HepG2 (cell line): ENCODE data around the gene TTLL10. TPM values are rescaled to one million over a fixed set of nuclear protein-coding genes. Genes with fewer than 3 reads are reported as not detected.
A peak's percentile ranks its signal among the peaks of the same experiment; 100 is the strongest.

Experiments used
- ATAC-seq: fragments of 200-7000 bp; cut with Tn5 transposase; 3 replicates; pipeline ENCODE4 v1.9.1; 2020; ENCODE audit warnings: mild to moderate bottlenecking, moderate library complexity
- BruUV-seq: library from RNA; stranded (reverse); fragments of 400-500 nt; replicated peaks from 2 replicates; lab custom pipeline; 2021; lab: Mats Ljungman, UMichigan
- CTCF ChIA-PET: fragments of 300-600 bp; formaldehyde crosslinking; extraction: SDS; loops from one replicate; lab custom pipeline; 2021; ENCODE audit warnings: low total read pairs, inconsistent platforms, low intra/inter-chr PET ratio; lab: Yijun Ruan, JAX
- POLR2A ChIA-PET: fragments of 350-600 bp; sonication (Branson Sonifier 250); formaldehyde crosslinking; loops from one replicate; lab custom pipeline; 2020; ENCODE audit warnings: antibody characterized with exemption, inconsistent platforms; lab: Yijun Ruan, JAX
- DNase-seq: peaks from one replicate; pipeline ENCODE4 v3.0.0-alpha.2; 2015; ENCODE audit warnings: low spot score
- FAIRE-seq: peaks from 3 replicates; lab custom pipeline; 2011; peaks lifted over from hg19 to GRCh38; lab: Jason Lieb, UNC
- H2AFZ ChIP-seq: one replicate; pipeline ENCODE4 v1.6.1; 2011; ENCODE audit warnings: low read length, inconsistent platforms
- H3K27ac ChIP-seq: fragments of 300-600 bp; 3 replicates; pipeline ENCODE4 v1.8.0; 2011; ENCODE audit warnings: mixed run types, mild to moderate bottlenecking, mixed read lengths, low read length, inconsistent platforms; ENCODE audit not compliant: insufficient read depth; ENCODE audit errors: extremely low read length
- H3K27me3 ChIP-seq, 2 experiments: fragments of 200-600 bp in 1 of 2; 2 replicates in 1 of 2; 3 replicates in 1 of 2; pipeline versions ENCODE4 v1.6.0 to v1.8.0; 2011; ENCODE audit warnings: low read length in 2 of 2, mild to moderate bottlenecking in 2 of 2, moderate library complexity in 2 of 2, inconsistent platforms in 1 of 2; ENCODE audit not compliant: insufficient read depth in 2 of 2, control insufficient read depth in 1 of 2
- H3K36me3 ChIP-seq, 2 experiments: fragments of 200-600 bp in 1 of 2; replicated peaks in 1 of 2; 2 replicates in 1 of 2; 3 replicates in 1 of 2; pipeline versions ENCODE4 v1.5.1 to v1.8.0; 2011; ENCODE audit warnings: low read length in 2 of 2, inconsistent platforms in 1 of 2; ENCODE audit not compliant: insufficient read depth in 2 of 2, control insufficient read depth in 1 of 2
- H3K4me1 ChIP-seq: 2 replicates; pipeline ENCODE4 v1.5.1; 2012; ENCODE audit warnings: low read length, inconsistent platforms; ENCODE audit not compliant: insufficient read depth
- H3K4me2 ChIP-seq: 2 replicates; pipeline ENCODE4 v1.6.0; 2011; ENCODE audit warnings: low read depth, low read length, inconsistent platforms
- H3K4me3 ChIP-seq, 3 experiments: fragments of 200-600 bp in 1 of 3; sonication (generic), shearing (Covaris generic) in 1 of 3; replicated peaks in 1 of 3; 2 replicates each; pipeline ENCODE4 v1.5.1; 2011 to 2016; ENCODE audit warnings: low read length in 3 of 3, inconsistent platforms in 2 of 3, low read depth in 2 of 3, mild to moderate bottlenecking in 2 of 3, control low read depth in 1 of 3, mixed read lengths in 1 of 3; ENCODE audit not compliant: insufficient read depth in 1 of 3
- H3K79me2 ChIP-seq: one replicate; pipeline ENCODE4 v1.6.1; 2011; ENCODE audit warnings: low read length, inconsistent platforms; ENCODE audit not compliant: insufficient read depth
- H3K9ac ChIP-seq: 2 replicates; pipeline ENCODE4 v1.6.0; 2011; ENCODE audit warnings: mild to moderate bottlenecking, low read depth, low read length, inconsistent platforms; ENCODE audit not compliant: insufficient read depth
- H3K9me3 ChIP-seq: 2 replicates; pipeline ENCODE4 v1.5.1; 2012; ENCODE audit warnings: mild to moderate bottlenecking, low read length
- H4K20me1 ChIP-seq: 2 replicates; pipeline ENCODE4 v1.6.0; 2011; ENCODE audit warnings: inconsistent platforms, mild to moderate bottlenecking, low read length, moderate library complexity; ENCODE audit not compliant: insufficient read depth
- AHR ChIP-seq: IDR thresholded peaks from 2 replicates; pipeline ENCODE4 v1.6.1; 2018; ENCODE audit warnings: missing genetic modification reagents, missing compliant biosample characterization
- DMTF1 ChIP-seq: sonication (generic); formaldehyde crosslinking; IDR thresholded peaks from 2 replicates; pipeline ENCODE4 v1.4.0; 2020; ENCODE audit warnings: mild to moderate bottlenecking, missing genetic modification reagents
- SSRP1 ChIP-seq: IDR thresholded peaks from 2 replicates; pipeline ENCODE4 v1.6.1; 2016; ENCODE audit warnings: control low read depth
- ZC3H13 ChIP-seq: sonication (generic); formaldehyde crosslinking; IDR thresholded peaks from 2 replicates; pipeline ENCODE4 v1.8.1; 2023; ENCODE audit warnings: mild to moderate bottlenecking, missing genetic modification reagents, moderate library complexity
- ZFX ChIP-seq: sonication (generic); formaldehyde crosslinking; IDR thresholded peaks from 2 replicates; pipeline ENCODE4 v1.4.0; 2020; ENCODE audit warnings: mild to moderate bottlenecking, low read depth, missing genetic modification reagents, moderate library complexity
- ZNF781 ChIP-seq: sonication (generic); formaldehyde crosslinking; IDR thresholded peaks from 2 replicates; pipeline ENCODE4 v1.5.1; 2020; ENCODE audit warnings: borderline replicate concordance, mild to moderate bottlenecking, missing genetic modification reagents; ENCODE audit errors: not compliant biosample characterization
- ZNF883 ChIP-seq: sonication (generic); formaldehyde crosslinking; IDR thresholded peaks from 2 replicates; pipeline ENCODE4 v1.5.1; 2020; ENCODE audit warnings: mild to moderate bottlenecking, missing genetic modification reagents; ENCODE audit errors: not compliant biosample characterization
- WGBS: methylation state at CpG from one replicate; pipeline ENCODE4 v1.1.6; 2017; ENCODE audit warnings: low lambda C conversion rate; 5-methylcytosine and 5-hydroxymethylcytosine counted together
- in situ Hi-C: cut with HindIII; loops from 2 replicates; pipeline ENCODE4 v1.10.0; 2017; ENCODE audit warnings: low pct_unique_long_range_greater_than_20kb; ENCODE audit not compliant: extremely low pct_ligation_motif_present
- intact Hi-C: fragments of 100-400 bp; cut with micrococcal nuclease; formaldehyde crosslinking; loops from one replicate; pipeline ENCODE4 v1.10.0; 2022; ENCODE audit not compliant: unreplicated experiment
- microRNA counts: library from miRNA; unstranded; fragments of <30 nt; microRNA quantifications from one replicate; lab custom pipeline; 2015
- microRNA-seq: library from miRNA; unstranded; fragments of <30 nt; microRNA quantifications from one replicate; pipeline ENCODE4, GENCODE V29; 2020
- polyA plus RNA-seq, 8 experiments: library from polyadenylated mRNA; depleted of rRNA in 3 of 8; stranded (reverse) in 7 of 8; unstranded in 1 of 8; fragments of >200 nt; fragmentation: Illumina TruSeq in 4 of 8; extraction: Trizol in 4 of 8; gene quantifications; 2 replicates each; pipeline versions ENCODE4 v1.2.1 to v1.2.3, GENCODE V29; 2011 to 2016; ENCODE audit warnings: low read depth in 4 of 8, missing spikeins in 1 of 8, mixed read lengths in 1 of 8; ENCODE audit not compliant: insufficient read depth in 1 of 8
- small RNA-seq, 3 experiments: library from RNA; depleted of rRNA; stranded (forward); fragments of <200 nt; gene quantifications; one replicate each; pipeline ENCODE3, GENCODE V24; 2012; ENCODE audit warnings: low read depth in 2 of 3, low replicate concordance in 1 of 3; ENCODE audit not compliant: insufficient read length in 3 of 3, insufficient read depth in 2 of 3
- total RNA-seq, 5 experiments: library from RNA; depleted of rRNA; stranded (reverse); fragments of >200 nt; fragmentation: Illumina TruSeq; extraction: Trizol; gene quantifications; 2 replicates each; pipeline ENCODE4 v1.2.3, GENCODE V29; 2016; ENCODE audit warnings: low read depth in 1 of 5

Gene TTLL10
- total and polyA plus RNA-seq, 2 of the 13 experiments (the other 11 are each of a cell fraction or from before 2014, with no cell fraction given): not detected

GRCh38 chr1:1247341-1247913 is 73.7 kb downstream of the TTLL10 start:
- ATAC-seq (peak; percentile 15), DNase-seq (no peak), FAIRE-seq (no peak)
- Histone ChIP-seq H3K4me2 (no peak overlapping the region), H2AFZ (no peak overlapping the region), H3K9ac (no peak overlapping the region), H3K79me2 (no peaks in the 10 kb centered on the region), H3K36me3 (no peaks in the 10 kb centered on the region), H3K9me3 (no peaks in the 10 kb centered on the region), H3K4me3 (no peak overlapping the region), H3K4me1 (peaks cover 8% of the 10 kb centered on the region), H3K27me3 (no peaks in the 10 kb centered on the region), H4K20me1 (no peaks in the 10 kb centered on the region), H3K27ac (no peak overlapping the region)
- TF ChIP-seq AHR: no peak
- peak; percentile 11 for TF ChIP-seq ZNF883 (CRISPR knock-in tag)
- 0 out of 2 replicates have a peak, but pooled peaks have one; percentile 1 for TF ChIP-seq ZC3H13 (CRISPR knock-in tag)
- no peak for TF ChIP-seq SSRP1 (CRISPR knock-in tag)
- TF ChIP-seq ZFX: 0 out of 2 replicates have a peak, but pooled peaks have one; percentile 22
- no peak for TF ChIP-seq DMTF1 (CRISPR knock-in tag)
- TF ChIP-seq ZNF781 (CRISPR knock-in tag): no peak
- intact Hi-C loops: no loop called here
- no TSS peak for BruUV-seq
- in situ Hi-C loops: no loop called here
- ChIA-PET CTCF (no interaction called here), POLR2A (no interaction called here)
- WGBS: 40% methylated on average over 1 of the region's 25 CpGs

MicroRNA genes within 50 kb of the gene (microRNA counts, 767-probe panel; counts per million panel counts)
- not detected for microRNA hsa-miR-200a-3p (lab: Ali Mortazavi, UCI)
- not detected for microRNA hsa-miR-200b-3p (lab: Ali Mortazavi, UCI)
- microRNA hsa-miR-429 (lab: Ali Mortazavi, UCI): not detected

Small RNAs within 50 kb of the gene (microRNA-seq; reads per million reads assigned to microRNA genes)
- 394 reads per million, percentile 83 among the genes with 10 or more reads in this experiment for gene MIR200A
- 4,310 reads per million, percentile 97 among the genes with 10 or more reads in this experiment for gene MIR200B
- 968 reads per million, percentile 88 among the genes with 10 or more reads in this experiment for gene MIR429

Small RNAs within 50 kb of the gene (small RNA-seq; reads per million reads assigned to genes)
- gene MIR200A (4.8 to 1,192 (median 474) reads per million in 3 experiments), gene MIR200B (5.4 to 567 (median 112) reads per million in 3 experiments), gene MIR429 (0.81 to 238 (median 109) reads per million in 3 experiments)

Other genes with a start within 250 kb of the TTLL10 start
- 0.11 TPM in 1 of 2 replicates, not detected in the other for gene SAMD11, start 250.0 kb upstream of the TTLL10 start, total RNA-seq (2016; rRNA removed; fragmentation: Illumina TruSeq; extraction: Trizol)
- gene SAMD11, start 250.0 kb upstream of the TTLL10 start, polyA plus RNA-seq (2011; rRNA removed): 0.09 TPM in 1 of 2 replicates, not detected in the other
- gene NOC2L, start 214.6 kb upstream of the TTLL10 start, total RNA-seq (2016; rRNA removed; fragmentation: Illumina TruSeq; extraction: Trizol): 91.6 and 103 TPM in 2 replicates
- 32.0 and 40.5 TPM in 2 replicates for gene NOC2L, start 214.6 kb upstream of the TTLL10 start, polyA plus RNA-seq (2011; rRNA removed)
- gene KLHL17, start 213.3 kb upstream of the TTLL10 start, total RNA-seq (2016; rRNA removed; fragmentation: Illumina TruSeq; extraction: Trizol): 2.8 and 9.3 TPM in 2 replicates
- gene KLHL17, start 213.3 kb upstream of the TTLL10 start, polyA plus RNA-seq (2011; rRNA removed): 24.7 and 31.4 TPM in 2 replicates
- 0.21 and 0.42 TPM in 2 replicates for gene PLEKHN1, start 207.4 kb upstream of the TTLL10 start, total RNA-seq (2016; rRNA removed; fragmentation: Illumina TruSeq; extraction: Trizol)
- gene PLEKHN1, start 207.4 kb upstream of the TTLL10 start, polyA plus RNA-seq (2011; rRNA removed): 0.58 and 0.59 TPM in 2 replicates
- 0.04 TPM in 1 of 2 replicates, not detected in the other for gene PERM1, start 191.8 kb upstream of the TTLL10 start, total RNA-seq (2016; rRNA removed; fragmentation: Illumina TruSeq; extraction: Trizol)
- gene PERM1, start 191.8 kb upstream of the TTLL10 start, polyA plus RNA-seq (2011; rRNA removed): 0.29 and 0.38 TPM in 2 replicates
- 4.4 and 8.8 TPM in 2 replicates for gene HES4, start 173.8 kb upstream of the TTLL10 start, total RNA-seq (2016; rRNA removed; fragmentation: Illumina TruSeq; extraction: Trizol)
- gene HES4, start 173.8 kb upstream of the TTLL10 start, polyA plus RNA-seq (2011; rRNA removed): 10.6 and 17.6 TPM in 2 replicates
- gene ISG15, start 160.4 kb upstream of the TTLL10 start, total RNA-seq (2016; rRNA removed; fragmentation: Illumina TruSeq; extraction: Trizol): 54.9 and 68.4 TPM in 2 replicates
- gene ISG15, start 160.4 kb upstream of the TTLL10 start, polyA plus RNA-seq (2011; rRNA removed): 42.1 and 63.7 TPM in 2 replicates
- gene AGRN, start 153.8 kb upstream of the TTLL10 start, total RNA-seq (2016; rRNA removed; fragmentation: Illumina TruSeq; extraction: Trizol): 7.3 and 29.8 TPM in 2 replicates
- 65.2 and 82.7 TPM in 2 replicates for gene AGRN, start 153.8 kb upstream of the TTLL10 start, polyA plus RNA-seq (2011; rRNA removed)
- not detected in 2 replicates for gene RNF223, start 99.6 kb upstream of the TTLL10 start, total RNA-seq (2016; rRNA removed; fragmentation: Illumina TruSeq; extraction: Trizol)
- 0.03 and 0.05 TPM in 2 replicates for gene RNF223, start 99.6 kb upstream of the TTLL10 start, polyA plus RNA-seq (2011; rRNA removed)
- 3.8 and 6.7 TPM in 2 replicates for gene C1orf159, start 57.8 kb upstream of the TTLL10 start, total RNA-seq (2016; rRNA removed; fragmentation: Illumina TruSeq; extraction: Trizol)
- 3.8 and 4.2 TPM in 2 replicates for gene C1orf159, start 57.8 kb upstream of the TTLL10 start, polyA plus RNA-seq (2011; rRNA removed)
- not detected in 2 replicates for gene TNFRSF18, start 32.7 kb downstream of the TTLL10 start, total RNA-seq (2016; rRNA removed; fragmentation: Illumina TruSeq; extraction: Trizol)
- gene TNFRSF18, start 32.7 kb downstream of the TTLL10 start, polyA plus RNA-seq (2011; rRNA removed): not detected in 2 replicates
- not detected in 2 replicates for gene TNFRSF4, start 40.3 kb downstream of the TTLL10 start, total RNA-seq (2016; rRNA removed; fragmentation: Illumina TruSeq; extraction: Trizol)
- gene TNFRSF4, start 40.3 kb downstream of the TTLL10 start, polyA plus RNA-seq (2011; rRNA removed): 0.21 TPM in 1 of 2 replicates, not detected in the other
- gene SDF4, start 58.1 kb downstream of the TTLL10 start, total RNA-seq (2016; rRNA removed; fragmentation: Illumina TruSeq; extraction: Trizol): 45.3 and 107 TPM in 2 replicates
- 80.8 and 99.6 TPM in 2 replicates for gene SDF4, start 58.1 kb downstream of the TTLL10 start, polyA plus RNA-seq (2011; rRNA removed)
- gene B3GALT6, start 58.4 kb downstream of the TTLL10 start, total RNA-seq (2016; rRNA removed; fragmentation: Illumina TruSeq; extraction: Trizol): 9.2 and 14.2 TPM in 2 replicates
- 3.9 and 5.8 TPM in 2 replicates for gene B3GALT6, start 58.4 kb downstream of the TTLL10 start, polyA plus RNA-seq (2011; rRNA removed)
- gene C1QTNF12, start 72.8 kb downstream of the TTLL10 start, total RNA-seq (2016; rRNA removed; fragmentation: Illumina TruSeq; extraction: Trizol): 0.29 and 0.64 TPM in 2 replicates
- 0.18 and 0.29 TPM in 2 replicates for gene C1QTNF12, start 72.8 kb downstream of the TTLL10 start, polyA plus RNA-seq (2011; rRNA removed)
- gene UBE2J2, start 100.0 kb downstream of the TTLL10 start, total RNA-seq (2016; rRNA removed; fragmentation: Illumina TruSeq; extraction: Trizol): 22.1 and 29.4 TPM in 2 replicates
- gene UBE2J2, start 100.0 kb downstream of the TTLL10 start, polyA plus RNA-seq (2011; rRNA removed): 25.4 and 28.8 TPM in 2 replicates
- gene SCNN1D, start 106.6 kb downstream of the TTLL10 start, total RNA-seq (2016; rRNA removed; fragmentation: Illumina TruSeq; extraction: Trizol): 0.93 and 2.6 TPM in 2 replicates
- 2.3 and 4.7 TPM in 2 replicates for gene SCNN1D, start 106.6 kb downstream of the TTLL10 start, polyA plus RNA-seq (2011; rRNA removed)
- 16.4 and 29.4 TPM in 2 replicates for gene ACAP3, start 134.1 kb downstream of the TTLL10 start, total RNA-seq (2016; rRNA removed; fragmentation: Illumina TruSeq; extraction: Trizol)
- 50.8 and 56.3 TPM in 2 replicates for gene ACAP3, start 134.1 kb downstream of the TTLL10 start, polyA plus RNA-seq (2011; rRNA removed)
- gene PUSL1, start 134.7 kb downstream of the TTLL10 start, total RNA-seq (2016; rRNA removed; fragmentation: Illumina TruSeq; extraction: Trizol): 21.7 and 22.2 TPM in 2 replicates
- gene PUSL1, start 134.7 kb downstream of the TTLL10 start, polyA plus RNA-seq (2011; rRNA removed): 8.3 and 9.8 TPM in 2 replicates
- gene INTS11, start 150.8 kb downstream of the TTLL10 start, total RNA-seq (2016; rRNA removed; fragmentation: Illumina TruSeq; extraction: Trizol): 46.4 and 52.8 TPM in 2 replicates
- gene INTS11, start 150.8 kb downstream of the TTLL10 start, polyA plus RNA-seq (2011; rRNA removed): 94.8 and 104 TPM in 2 replicates
- gene CPTP, start 150.9 kb downstream of the TTLL10 start, total RNA-seq (2016; rRNA removed; fragmentation: Illumina TruSeq; extraction: Trizol): 7.2 and 9.3 TPM in 2 replicates
- gene CPTP, start 150.9 kb downstream of the TTLL10 start, polyA plus RNA-seq (2011; rRNA removed): 5.5 and 8.0 TPM in 2 replicates
- gene TAS1R3, start 157.4 kb downstream of the TTLL10 start, total RNA-seq (2016; rRNA removed; fragmentation: Illumina TruSeq; extraction: Trizol): 0.15 TPM in 1 of 2 replicates, not detected in the other
- 0.13 and 0.20 TPM in 2 replicates for gene TAS1R3, start 157.4 kb downstream of the TTLL10 start, polyA plus RNA-seq (2011; rRNA removed)
- 42.8 and 60.4 TPM in 2 replicates for gene DVL1, start 175.5 kb downstream of the TTLL10 start, total RNA-seq (2016; rRNA removed; fragmentation: Illumina TruSeq; extraction: Trizol)
- gene DVL1, start 175.5 kb downstream of the TTLL10 start, polyA plus RNA-seq (2011; rRNA removed): 30.8 and 49.5 TPM in 2 replicates
- 5.4 and 19.8 TPM in 2 replicates for gene MXRA8, start 184.7 kb downstream of the TTLL10 start, total RNA-seq (2016; rRNA removed; fragmentation: Illumina TruSeq; extraction: Trizol)
- gene MXRA8, start 184.7 kb downstream of the TTLL10 start, polyA plus RNA-seq (2011; rRNA removed): 44.8 and 71.0 TPM in 2 replicates
- gene AURKAIP1, start 201.3 kb downstream of the TTLL10 start, total RNA-seq (2016; rRNA removed; fragmentation: Illumina TruSeq; extraction: Trizol): 161 and 175 TPM in 2 replicates
- gene AURKAIP1, start 201.3 kb downstream of the TTLL10 start, polyA plus RNA-seq (2011; rRNA removed): 64.6 and 69.5 TPM in 2 replicates
- gene CCNL2, start 225.5 kb downstream of the TTLL10 start, total RNA-seq (2016; rRNA removed; fragmentation: Illumina TruSeq; extraction: Trizol): 19.6 and 105 TPM in 2 replicates
- 340 and 452 TPM in 2 replicates for gene CCNL2, start 225.5 kb downstream of the TTLL10 start, polyA plus RNA-seq (2011; rRNA removed)
- gene MRPL20, start 233.4 kb downstream of the TTLL10 start, total RNA-seq (2016; rRNA removed; fragmentation: Illumina TruSeq; extraction: Trizol): 127 and 175 TPM in 2 replicates
- 59.0 and 59.2 TPM in 2 replicates for gene MRPL20, start 233.4 kb downstream of the TTLL10 start, polyA plus RNA-seq (2011; rRNA removed)
- 28.3 and 30.1 TPM in 2 replicates for gene ANKRD65, start 247.4 kb downstream of the TTLL10 start, total RNA-seq (2016; rRNA removed; fragmentation: Illumina TruSeq; extraction: Trizol)
- gene ANKRD65, start 247.4 kb downstream of the TTLL10 start, polyA plus RNA-seq (2011; rRNA removed): 12.1 and 13.2 TPM in 2 replicates